GM21423 (cell line): ENCODE data around the gene IRAG1.

Experiments
- ATAC-seq: cut with Tn5 transposase; IDR thresholded peaks from one replicate; pipeline ENCODE4 v1.9.1; 2021; ENCODE audit warnings: mild to moderate bottlenecking, moderate library complexity; ENCODE audit not compliant: unreplicated experiment

Gene IRAG1

DNA sequence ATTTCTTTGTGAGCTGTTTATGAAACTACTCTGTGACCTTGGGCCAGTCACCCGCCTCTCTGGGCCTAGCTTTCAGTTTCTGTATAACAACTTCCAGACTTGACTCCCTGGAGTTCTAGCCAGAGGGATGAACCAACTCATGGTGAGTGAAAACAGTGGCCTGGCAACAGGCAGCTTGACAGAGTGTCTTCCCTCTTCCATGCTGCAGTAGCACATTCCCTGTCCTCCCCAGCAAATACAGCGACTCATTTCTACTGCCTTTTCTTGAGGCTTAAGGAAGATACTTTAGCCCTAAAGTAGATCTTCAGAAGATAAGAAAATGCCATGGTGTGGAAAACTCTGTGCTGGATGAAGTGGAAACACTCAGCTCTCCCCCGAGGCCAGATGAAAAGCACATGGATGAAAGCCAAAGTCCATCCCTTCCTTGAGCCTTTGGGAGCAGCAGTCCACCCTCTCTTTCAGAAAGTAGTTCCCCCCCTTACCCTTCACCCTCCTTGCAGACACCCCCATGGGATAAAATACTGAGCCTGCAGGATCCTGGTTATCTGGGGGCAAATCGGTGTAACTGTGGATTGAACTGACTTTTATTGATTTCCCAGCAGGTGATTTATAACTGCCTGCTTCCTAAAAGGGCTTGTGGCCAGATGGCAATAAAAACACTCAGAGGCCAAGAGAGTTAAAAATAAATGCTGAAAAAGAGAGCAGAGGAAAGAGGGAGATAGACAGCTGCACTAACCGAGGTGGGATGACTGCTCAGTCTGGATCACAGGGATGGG, 24.1 kb downstream of the IRAG1 start:
- no peak for ATAC-seq

DNA sequence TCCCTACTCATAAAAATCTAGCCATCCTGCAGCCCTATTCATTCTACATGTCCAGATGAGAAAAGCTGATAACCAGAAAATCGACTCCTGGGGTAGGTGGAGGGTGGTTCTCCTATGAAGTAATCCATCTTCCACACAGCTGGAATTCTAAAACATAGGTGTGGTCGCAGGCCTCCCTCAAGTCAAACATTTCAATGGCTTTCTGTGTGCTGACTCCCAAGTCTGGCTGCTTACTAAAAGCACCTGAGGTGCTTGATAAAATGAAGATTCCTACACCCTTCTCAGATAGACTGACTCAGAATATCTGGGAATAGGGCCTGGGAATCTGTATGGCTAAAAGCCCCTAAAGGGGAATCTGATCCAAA, 26.1 kb downstream of the IRAG1 start:
- ATAC-seq, result no peak

GRCh38 chr11:10666556-10667520, 26.7 kb downstream of the IRAG1 start:
- ATAC-seq, result no peak

- ATAC-seq, result no peak
Measured at GRCh38 chr11:10664496-10664895, 29.1 kb downstream of the IRAG1 start.

- no peak for ATAC-seq
Measured at GRCh38 chr11:10663990-10664389, 29.6 kb downstream of the IRAG1 start.

DNA sequence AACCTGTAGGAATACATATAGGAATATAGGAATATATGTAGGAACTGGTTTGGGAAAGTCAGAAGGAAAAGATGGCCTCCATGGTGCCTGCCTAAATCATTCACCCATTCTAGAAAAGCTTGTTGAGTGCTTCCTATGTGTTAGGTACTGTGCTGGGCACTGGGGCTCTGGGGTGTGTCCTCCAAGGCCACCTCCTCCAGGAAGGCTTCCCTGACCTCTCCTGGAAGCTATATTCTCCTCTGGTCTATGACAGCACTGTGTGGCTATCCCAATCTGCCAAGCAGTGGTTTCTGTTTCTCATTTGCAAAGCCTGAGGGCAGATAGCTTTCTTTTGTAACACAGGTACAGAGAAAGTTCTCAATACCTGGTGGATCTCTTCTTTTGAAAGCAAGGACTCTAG, 30.2 kb downstream of the IRAG1 start:
- no peak for ATAC-seq

- no peak for ATAC-seq
Measured at GRCh38 chr11:10660323-10660722, 33.2 kb downstream of the IRAG1 start.

DNA sequence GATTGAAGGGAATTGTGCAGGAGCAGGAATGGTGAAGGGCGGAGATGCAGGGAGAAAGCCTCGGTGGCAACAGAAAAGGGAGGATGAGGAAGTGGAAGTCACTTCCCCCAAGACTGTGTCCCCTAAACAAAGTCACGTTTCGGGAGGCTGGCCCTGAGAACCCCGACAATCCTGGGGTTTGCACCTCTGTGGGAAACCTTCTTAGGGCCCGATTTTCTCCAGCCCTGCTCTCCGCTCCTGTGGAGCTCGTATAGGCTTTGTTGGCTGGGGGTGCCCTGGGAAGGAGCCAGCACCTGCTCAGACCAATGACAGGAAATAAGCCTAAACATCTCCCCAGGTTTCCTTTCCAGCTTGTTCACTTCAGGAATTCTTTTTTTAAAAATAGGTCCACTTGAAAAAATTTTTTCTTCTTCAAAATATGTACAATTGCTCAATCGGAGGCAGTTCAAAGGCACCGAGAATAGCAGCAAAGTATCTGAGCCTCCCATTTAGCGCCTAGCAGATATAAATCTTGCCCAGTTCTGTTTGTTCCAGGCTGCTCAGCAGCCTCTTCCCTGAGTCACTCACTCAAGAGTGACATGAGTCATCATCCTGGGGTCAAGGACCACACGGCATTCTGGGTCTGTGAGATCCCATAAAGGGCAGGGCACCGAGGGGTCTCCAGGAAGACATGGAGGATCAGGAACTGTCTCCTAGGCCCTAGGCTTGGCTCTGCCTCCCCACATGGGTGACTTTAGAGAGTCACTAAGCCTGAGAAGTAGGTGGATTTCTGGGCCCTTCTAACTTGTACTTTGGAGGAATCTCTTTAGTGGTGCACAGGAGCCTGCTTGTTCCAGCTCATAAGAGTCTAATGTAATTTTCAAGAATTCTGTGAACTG, 34.0 kb downstream of the IRAG1 start:
- no peak for ATAC-seq

DNA sequence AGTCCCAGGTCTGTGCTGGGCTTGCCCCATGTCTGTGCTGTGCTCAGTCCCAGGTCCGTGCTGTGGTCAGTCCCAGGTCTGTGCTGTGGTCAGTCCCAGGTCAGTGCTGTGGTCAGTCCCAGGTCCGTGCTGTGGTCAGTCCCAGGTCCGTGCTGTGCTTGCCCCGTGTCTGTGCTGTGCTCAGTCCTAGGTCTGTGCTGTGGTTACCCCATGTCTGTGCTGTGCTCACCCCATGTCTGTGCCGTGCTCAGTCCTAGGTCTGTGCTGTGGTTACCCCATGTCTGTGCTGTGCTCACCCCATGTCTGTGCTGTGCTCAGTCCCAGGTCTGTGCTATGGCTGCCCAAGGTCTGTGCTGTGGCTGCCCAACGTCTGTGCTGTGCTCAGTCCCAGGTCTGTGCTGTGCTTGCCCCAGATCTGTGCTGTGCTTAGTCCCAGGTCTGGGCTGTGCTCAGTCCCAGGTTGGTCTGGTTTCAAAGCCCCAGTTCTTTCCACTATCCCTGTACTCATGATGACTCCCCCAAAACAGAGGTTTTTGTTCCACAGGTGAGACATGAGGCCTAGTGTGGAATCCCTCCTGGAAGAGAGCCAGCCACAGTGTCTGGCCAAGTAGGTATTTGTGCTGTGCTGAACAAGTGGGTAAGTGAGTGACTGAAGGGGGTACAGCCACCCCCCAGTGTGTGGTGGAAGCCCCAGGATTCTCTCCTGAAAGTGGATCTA, 34.8 kb downstream of the IRAG1 start:
- no peak for ATAC-seq

DNA sequence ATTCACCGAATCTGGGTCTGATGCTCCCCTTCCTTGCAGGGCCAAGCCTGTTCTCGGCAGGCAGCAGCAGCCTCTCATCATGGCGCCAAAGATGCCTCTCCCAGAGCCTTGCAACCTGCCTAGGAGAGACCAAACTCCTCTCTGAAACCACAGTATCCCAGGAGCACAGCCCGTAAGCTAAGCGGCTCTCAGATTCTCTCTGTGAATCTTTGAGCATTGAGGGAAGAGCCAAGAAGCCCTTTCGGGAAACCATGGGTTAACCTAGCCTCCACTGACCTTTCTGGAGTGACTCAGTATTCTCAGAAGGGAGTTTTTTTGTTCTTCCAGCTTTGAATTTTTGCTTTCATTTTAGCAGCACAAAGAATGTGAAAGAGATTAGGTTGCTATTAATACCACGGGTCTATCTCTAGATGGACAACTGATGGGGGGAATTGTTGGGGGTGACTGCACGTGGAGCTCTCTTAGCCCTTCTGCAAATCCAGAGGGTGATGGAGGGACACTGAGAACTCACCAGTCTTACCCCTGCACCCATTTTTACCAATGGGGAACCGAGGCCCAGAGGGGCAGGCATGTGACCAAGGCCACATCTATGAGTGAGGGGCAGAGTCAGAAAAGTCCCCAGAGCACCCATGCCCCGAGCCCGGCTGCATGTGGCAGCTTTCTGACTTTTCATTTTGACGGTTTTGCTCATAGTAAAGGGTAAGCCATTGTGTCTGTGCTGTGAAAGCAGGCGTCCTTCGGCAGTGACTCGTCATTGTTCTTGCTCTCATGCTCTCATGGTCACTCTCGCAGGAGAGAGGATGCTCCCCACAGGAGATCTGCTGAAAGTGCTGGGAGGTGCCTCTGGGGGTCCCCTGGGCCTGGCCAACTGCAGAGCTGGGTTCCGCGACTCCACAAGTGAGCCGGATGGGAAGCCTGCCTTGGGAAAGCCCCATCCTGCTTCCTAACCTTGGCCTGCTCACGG, 36.0 kb downstream of the IRAG1 start:
- ATAC-seq, result peak; percentile 47

DNA sequence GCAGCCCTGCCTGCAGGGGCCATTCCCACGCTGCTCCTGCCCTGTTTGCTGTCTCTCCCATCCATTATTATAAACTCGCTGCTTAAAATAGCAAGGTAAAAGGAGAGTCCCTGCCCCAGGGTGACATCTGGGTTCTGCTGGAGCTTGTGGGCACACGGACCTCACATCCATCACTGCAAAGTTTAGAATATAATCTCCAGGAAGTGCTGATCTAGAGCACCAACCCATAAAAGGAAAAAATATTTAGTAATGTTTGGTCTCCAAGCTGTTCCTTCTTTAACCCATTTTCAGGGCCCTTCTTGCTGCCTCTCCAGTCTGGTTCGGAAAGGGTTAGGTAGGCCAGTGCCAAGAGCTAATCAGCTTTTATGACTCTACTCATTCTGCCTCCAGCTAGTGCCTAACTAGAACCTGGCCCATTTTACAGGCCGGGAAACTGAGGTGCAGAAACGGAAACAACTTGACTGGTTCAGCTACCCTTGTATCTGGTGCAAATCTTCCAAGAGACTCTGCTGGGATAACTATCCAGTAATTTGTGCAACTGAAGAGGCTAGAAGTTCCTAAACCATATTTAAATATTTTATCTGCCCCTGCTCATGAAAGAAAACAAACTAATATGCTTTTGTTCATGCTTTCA, 37.5 kb downstream of the IRAG1 start:
- no peak for ATAC-seq

- no peak for ATAC-seq
Measured at GRCh38 chr11:10655227-10655626, 38.3 kb downstream of the IRAG1 start.

DNA sequence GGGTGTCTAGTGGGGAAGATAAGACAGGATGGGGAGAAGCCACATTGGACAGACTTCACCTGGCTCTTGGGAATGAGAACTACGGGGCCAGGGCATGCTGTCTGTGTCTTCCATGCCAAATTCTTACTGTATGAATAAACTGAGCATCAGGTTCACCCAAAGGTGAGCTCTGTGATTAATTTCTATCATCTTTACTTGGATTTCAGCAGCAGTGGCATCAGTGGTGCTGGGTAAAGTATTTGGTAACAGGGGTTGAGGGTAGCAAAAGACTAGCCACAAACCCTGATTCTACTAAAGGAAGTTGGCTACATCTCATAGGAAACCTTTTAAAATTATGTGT, 38.8 kb downstream of the IRAG1 start:
- no peak for ATAC-seq

DNA sequence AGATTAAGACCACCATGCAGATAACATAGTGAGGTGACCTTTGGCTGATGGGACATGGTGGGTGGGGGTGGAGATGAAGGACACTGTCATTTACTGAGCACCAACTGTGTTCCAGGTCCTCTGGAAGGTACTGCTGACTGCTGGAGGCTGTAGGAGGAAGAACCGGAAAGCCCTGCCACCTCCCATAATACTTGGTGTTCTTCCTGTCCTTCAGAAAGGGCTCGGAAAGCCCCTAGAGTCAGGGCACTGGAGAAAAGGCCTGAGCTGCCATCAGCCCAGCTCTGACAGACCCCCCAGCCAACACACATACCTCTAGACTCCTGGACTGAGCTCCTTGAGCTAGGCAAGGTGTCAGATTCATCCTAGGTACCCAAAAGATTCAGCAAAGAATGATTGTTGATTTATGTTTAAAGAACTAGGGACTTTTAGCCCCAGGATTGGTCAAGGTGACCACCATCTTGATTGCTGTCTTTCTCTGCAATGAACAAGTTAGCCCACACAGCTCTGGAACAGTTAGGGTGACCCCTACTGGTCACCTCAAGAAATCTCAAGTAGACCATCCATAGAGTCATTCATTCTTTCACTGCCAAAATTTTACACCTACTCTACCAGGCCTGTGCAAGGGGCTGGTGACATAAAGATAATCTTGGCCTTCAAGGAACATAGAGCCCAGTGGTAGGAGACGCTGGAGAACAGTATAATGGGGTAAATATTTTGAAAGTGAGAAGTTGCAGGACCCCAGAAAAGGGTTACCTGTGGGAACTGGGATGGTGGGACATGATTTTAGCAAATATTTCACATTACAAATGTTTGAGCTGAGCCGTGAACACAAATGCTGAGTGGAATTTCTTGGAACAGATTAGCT, 39.4 kb downstream of the IRAG1 start:
- ATAC-seq, result peak; percentile 43

DNA sequence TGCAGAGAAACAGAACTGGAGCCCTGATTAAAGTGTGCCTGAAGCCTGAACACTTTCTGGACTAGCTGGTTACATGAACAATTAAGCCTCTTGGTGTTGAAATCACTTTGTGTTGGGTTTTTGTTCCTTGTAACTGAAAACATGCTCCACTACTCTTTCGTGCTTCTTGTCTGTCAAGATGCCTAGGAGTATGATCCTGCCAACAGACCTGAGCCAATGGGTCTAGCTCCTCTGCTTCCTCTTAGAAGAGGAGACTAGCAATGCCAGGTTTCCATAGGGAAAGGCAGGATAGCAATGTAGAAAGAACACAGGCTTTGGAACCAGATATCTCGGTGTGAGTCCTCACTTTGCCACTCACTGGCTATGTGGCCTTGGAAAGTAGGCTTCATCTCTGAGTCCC, 40.3 kb downstream of the IRAG1 start:
- no peak for ATAC-seq

DNA sequence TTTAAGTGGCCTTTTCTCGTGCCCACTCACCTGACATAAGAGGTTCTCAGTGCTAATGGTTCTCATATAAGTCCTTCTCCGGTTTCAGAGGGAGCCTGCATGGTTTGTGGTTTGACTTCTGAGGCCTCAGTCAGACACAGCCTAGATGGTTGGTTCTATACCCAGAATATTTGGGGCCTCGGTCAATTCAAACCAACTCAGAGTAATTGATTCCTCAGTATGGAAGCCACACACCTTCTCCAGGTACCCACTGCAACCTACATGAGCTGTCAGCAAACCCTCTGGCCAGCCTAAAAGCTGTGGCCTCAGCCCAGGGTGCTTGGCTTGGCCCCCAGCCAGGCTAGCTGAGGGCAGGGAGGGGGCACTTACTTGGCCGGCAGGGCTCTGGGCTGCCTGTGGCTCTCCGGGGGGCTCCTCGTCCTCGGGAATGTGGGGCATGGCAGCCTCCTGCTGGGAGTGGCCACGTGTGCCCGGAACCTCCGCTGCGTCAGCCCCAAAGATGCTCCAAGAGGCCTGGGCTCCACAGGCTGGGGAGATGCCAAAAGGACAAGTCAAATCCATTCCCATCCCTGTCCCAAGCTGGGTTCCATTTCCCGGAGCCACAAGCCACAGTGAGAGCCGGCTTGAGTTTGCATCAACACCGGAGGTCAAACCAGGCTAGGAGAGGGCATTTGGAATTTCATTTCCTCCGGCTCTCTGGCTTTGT, 41.7 kb downstream of the IRAG1 start:
- no peak for ATAC-seq

GRCh38 chr11:10650630-10651029, 42.9 kb downstream of the IRAG1 start:
- ATAC-seq, result no peak
